ENCODE measurements around the gene MED31. TPM values are rescaled to one million over a fixed set of nuclear protein-coding genes. Genes with fewer than 3 reads are reported as not detected.
A peak's percentile ranks its signal among the peaks of the same experiment; 100 is the strongest.

Gene MED31
- total and polyA plus RNA-seq, 10 donors = 6.0 to 28.9 (median 16.8) TPM

DNA sequence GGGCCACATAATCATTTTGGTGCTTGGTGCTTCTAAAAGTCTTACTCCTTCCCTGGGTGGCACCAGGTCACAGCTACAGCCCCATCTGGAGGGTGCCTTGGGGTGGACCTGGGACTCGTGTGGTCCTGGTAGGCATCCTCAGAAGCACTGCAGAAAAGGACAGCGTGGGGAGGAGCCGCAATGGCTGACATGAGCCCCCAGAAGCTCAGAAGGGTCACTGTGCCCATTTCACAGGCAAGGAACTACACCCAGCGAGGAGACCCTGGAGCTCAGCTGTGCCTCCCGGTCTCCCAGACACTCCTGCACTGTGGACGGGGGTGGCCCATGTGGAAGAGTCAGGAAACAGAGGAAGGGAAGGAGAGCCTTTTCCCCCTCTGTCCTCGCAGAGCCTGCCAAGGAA lies 26.5 kb upstream of the MED31 start:
- WGBS, 5 donors = 69 to 85% (median 75%) methylated on average over 6 to 7 of the region's 7 CpGs
- DNase-seq = peak; percentile 54
- H3K4me1 ChIP-seq = peaks cover 0 to 8% (median 0%) of the 10 kb centered on the region in 6 donors
- no peaks in the 10 kb centered on the region for H3K9me3 ChIP-seq
- intact Hi-C loops (cut with DNase I; ENCODE audit: low total_unique reads) = no loop called here
- H3K36me3 ChIP-seq = no peaks in the 10 kb centered on the region
- no peak overlapping the region for H3K4me3 ChIP-seq
- TF ChIP-seq POLR2AphosphoS5 (IDR thresholded peaks at IDR 0.05) (no peak), POLR2A (IDR thresholded peaks at IDR 0.05) (no peak), CTCF (IDR thresholded peaks at IDR 0.05 in 8 of 11, conservative IDR thresholded peaks at IDR 0.05 in 3 of 11) (no peak)
- peaks cover 0 to 64% (median 16%) of the 10 kb centered on the region in 7 donors for H3K27me3 ChIP-seq (replicated peaks in 1 of 7)
- H3K27ac ChIP-seq = no peak overlapping the region

- WGBS, 5 donors = 30 to 67% (median 37%) methylated on average over 6 to 16 of the region's 16 CpGs
- intact Hi-C loops (cut with DNase I; ENCODE audit: low total_unique reads) = no loop called here
Observed at GRCh38 chr17:6677158-6677831, 25.9 kb upstream of the MED31 start.

GRCh38 chr17:6676802-6677157 lies 25.4 kb upstream of the MED31 start:
- WGBS, 5 donors = 64 to 80% (median 75%) methylated on average over 4 to 6 of the region's 6 CpGs
- Histone ChIP-seq H3K4me1 (peaks cover 0 to 8% (median 0%) of the 10 kb centered on the region in 6 donors), H3K27ac (no peak overlapping the region), H3K9me3 (no peaks in the 10 kb centered on the region), H3K4me3 (no peak overlapping the region), H3K36me3 (no peaks in the 10 kb centered on the region), H3K27me3 (replicated peaks in 1 of 7) (peaks cover 0 to 52% (median 16%) of the 10 kb centered on the region in 7 donors)
- no peak for DNase-seq
- TF ChIP-seq POLR2AphosphoS5 (IDR thresholded peaks at IDR 0.05) = no peak
- TF ChIP-seq POLR2A (IDR thresholded peaks at IDR 0.05) = no peak
- TF ChIP-seq CTCF (IDR thresholded peaks at IDR 0.05 in 8 of 11, conservative IDR thresholded peaks at IDR 0.05 in 3 of 11) = no peak
- intact Hi-C loops (cut with DNase I; ENCODE audit: low total_unique reads) = no loop called here

More at GRCh38 chr17:6677158-6677831, 25.9 kb upstream of the MED31 start:
- Histone ChIP-seq H3K27me3 (replicated peaks in 1 of 7) (peaks cover 0 to 57% (median 16%) of the 10 kb centered on the region in 7 donors), H3K4me3 (no peak overlapping the region), H3K9me3 (no peaks in the 10 kb centered on the region), H3K36me3 (no peaks in the 10 kb centered on the region), H3K4me1 (peaks cover 0 to 8% (median 0%) of the 10 kb centered on the region in 6 donors), H3K27ac (no peak overlapping the region)
- TF ChIP-seq POLR2A (IDR thresholded peaks at IDR 0.05) (no peak), POLR2AphosphoS5 (IDR thresholded peaks at IDR 0.05) (no peak), CTCF (IDR thresholded peaks at IDR 0.05 in 8 of 11, conservative IDR thresholded peaks at IDR 0.05 in 3 of 11) (no peak)
- DNase-seq = no peak

GRCh38 chr17:6675201-6675825 lies 23.9 kb upstream of the MED31 start:
- H3K27ac ChIP-seq = no peak overlapping the region

More at GRCh38 chr17:6675201-6675825, 23.9 kb upstream of the MED31 start:
- WGBS, 5 donors = 76 to 90% (median 77%) methylated on average over 7 to 11 of the region's 11 CpGs
- no peaks in the 10 kb centered on the region for H3K36me3 ChIP-seq
- peaks cover 0 to 8% (median 0%) of the 10 kb centered on the region in 6 donors for H3K4me1 ChIP-seq
- intact Hi-C loops (cut with DNase I; ENCODE audit: low total_unique reads) = no loop called here
- peaks cover 0 to 39% (median 16%) of the 10 kb centered on the region in 7 donors for H3K27me3 ChIP-seq (replicated peaks in 1 of 7)
- no peak for TF ChIP-seq POLR2A (IDR thresholded peaks at IDR 0.05)
- no peaks in the 10 kb centered on the region for H3K9me3 ChIP-seq
- no peak for DNase-seq
- no peak overlapping the region for H3K4me3 ChIP-seq
